Activated T-helper 2 cell treated with anti-CD3 and anti-CD28 coated beads, Interferon-gamma antibody, Interleukin-2, Interleukin-4, amounts not matched to agents 10 μg/mL and 5 μg/mL and 100 μg/mL, durations not matched to agents 14 hours and 24 hours and 36 hours (primary cell): ENCODE data around the gene ZWINT. TPM values are rescaled to one million over a fixed set of nuclear protein-coding genes. Genes with fewer than 3 reads are reported as not detected.
A peak's percentile ranks its signal among the peaks of the same experiment; 100 is the strongest.

Experiments used
- DNase-seq: peaks from one replicate; pipeline ENCODE4 v3.0.0; 2021; ENCODE audit warnings: low spot score
- H3K27ac Mint-ChIP-seq: one replicate; pipeline ENCODE4 v1.8.0; 2021; ENCODE audit warnings: mixed read lengths
- H3K27me3 Mint-ChIP-seq: one replicate; pipeline ENCODE4 v1.8.0; 2021; ENCODE audit warnings: low read depth, mixed read lengths
- H3K36me3 Mint-ChIP-seq: one replicate; pipeline ENCODE4 v1.8.0; 2021; ENCODE audit warnings: low read depth, mixed read lengths
- H3K4me1 Mint-ChIP-seq: one replicate; pipeline ENCODE4 v1.8.0; 2021; ENCODE audit warnings: low read depth, mixed read lengths
- H3K4me3 Mint-ChIP-seq: one replicate; pipeline ENCODE4 v1.8.0; 2021; ENCODE audit warnings: low read depth, mild to moderate bottlenecking, moderate library complexity, mixed read lengths
- H3K9me3 Mint-ChIP-seq: one replicate; pipeline ENCODE4 v1.8.0; 2021; ENCODE audit warnings: mixed read lengths
- intact Hi-C: fragments of 100-400 bp; cut with micrococcal nuclease; formaldehyde crosslinking; loops from one replicate; pipeline ENCODE4 v1.15.1; 2023
- total RNA-seq: library from RNA; stranded (reverse); gene quantifications from 2 replicates; pipeline ENCODE4 v1.2.3, GENCODE V29; 2022

Gene ZWINT
- 84.3 and 87.6 TPM in 2 replicates for total RNA-seq

- intact Hi-C loops: loop anchor here (5.0 kb wide), 1 partner anchor 1911 kb away; no protein-coding TSS in a partner anchor
- peak; percentile 93 for DNase-seq
- Mint-ChIP-seq H3K9me3 (no peaks in the 10 kb centered on the region), H3K4me1 (peaks cover 39% of the 10 kb centered on the region), H3K4me3 (peak within 1 kb of the TSS; percentile 98), H3K36me3 (peaks cover 46% of the 10 kb centered on the region), H3K27me3 (no peaks in the 10 kb centered on the region), H3K27ac (peak within 1 kb of the TSS; percentile 91)
Observed at GRCh38 chr10:56360967-56361612, at the start of gene ZWINT. ZWINT (minus strand) TSS chr10:56361259; CDS start chr10:56361236, 23 bp downstream.

DNA sequence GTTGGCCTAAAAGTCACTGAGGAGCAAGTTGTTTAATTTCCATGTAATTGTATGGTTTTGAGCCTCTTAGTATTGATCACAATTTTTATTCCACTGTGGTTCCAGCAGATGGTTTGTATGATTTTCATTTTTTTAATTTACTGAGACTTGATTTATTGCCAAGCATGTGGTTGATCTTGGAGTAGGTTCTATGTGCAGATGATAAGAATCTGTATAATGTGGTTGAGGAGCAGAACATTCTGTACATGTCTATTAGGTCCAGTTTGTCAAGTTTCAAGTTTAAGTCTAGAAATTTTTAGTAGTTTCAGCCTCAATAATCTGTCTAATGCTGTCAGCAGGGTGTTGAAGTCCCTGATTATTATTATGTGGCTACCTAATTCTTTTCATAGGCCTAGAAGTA lies 22.7 kb upstream of the ZWINT start:
- Mint-ChIP-seq H3K4me1 (no peaks in the 10 kb centered on the region), H3K4me3 (no peak overlapping the region), H3K27ac (no peak overlapping the region), H3K27me3 (no peaks in the 10 kb centered on the region), H3K36me3 (no peaks in the 10 kb centered on the region), H3K9me3 (peaks cover 18% of the 10 kb centered on the region)
- DNase-seq: no peak
- intact Hi-C loops: no loop called here

DNA sequence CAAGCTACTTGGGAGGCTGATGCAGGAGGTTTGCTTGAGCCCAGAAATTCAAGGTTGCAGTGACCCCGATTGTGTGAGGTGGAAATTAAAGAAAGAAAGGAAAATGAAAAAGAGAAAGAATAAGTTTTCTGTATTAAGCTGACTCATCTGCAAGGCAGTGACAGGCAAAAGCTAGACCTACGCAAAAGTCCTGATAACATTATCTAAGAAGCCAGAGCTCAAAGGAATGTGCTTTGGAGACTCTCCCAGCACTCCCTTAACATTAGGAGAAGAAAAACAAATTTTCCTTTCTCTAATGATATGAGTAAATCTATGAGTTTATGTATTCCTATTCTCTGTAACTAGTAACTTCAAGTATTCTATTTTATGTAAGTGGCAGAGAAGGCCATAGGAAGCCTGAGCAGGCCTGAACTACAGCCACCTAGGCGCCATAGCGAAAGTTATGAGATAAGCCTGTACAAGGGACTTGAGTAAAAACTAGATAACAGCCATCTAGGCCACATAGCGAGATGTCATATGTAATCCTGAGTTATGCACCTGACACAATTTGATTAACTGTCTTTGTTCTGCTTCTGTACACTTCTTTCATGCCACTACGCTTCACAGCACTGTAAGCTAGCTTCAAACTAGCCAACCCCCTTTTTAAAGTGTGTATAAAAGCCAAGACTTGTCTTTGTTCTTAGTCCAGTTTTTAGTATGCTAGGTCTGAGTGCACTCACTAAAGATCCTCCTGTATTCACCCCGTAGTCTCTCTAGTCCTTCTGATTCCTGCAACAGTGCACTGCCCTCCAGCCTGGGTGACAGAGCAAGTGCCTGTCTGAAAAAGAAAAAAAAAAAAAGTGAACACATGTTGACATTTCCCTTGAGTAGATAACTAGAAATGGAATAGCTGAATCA lies 9.4 kb upstream of the ZWINT start:
- Mint-ChIP-seq H3K36me3 (no peaks in the 10 kb centered on the region), H3K27me3 (no peaks in the 10 kb centered on the region), H3K4me1 (no peaks in the 10 kb centered on the region), H3K4me3 (no peak overlapping the region), H3K27ac (no peak overlapping the region), H3K9me3 (peaks cover 23% of the 10 kb centered on the region)
- no peak for DNase-seq
- intact Hi-C loops: no loop called here

DNA sequence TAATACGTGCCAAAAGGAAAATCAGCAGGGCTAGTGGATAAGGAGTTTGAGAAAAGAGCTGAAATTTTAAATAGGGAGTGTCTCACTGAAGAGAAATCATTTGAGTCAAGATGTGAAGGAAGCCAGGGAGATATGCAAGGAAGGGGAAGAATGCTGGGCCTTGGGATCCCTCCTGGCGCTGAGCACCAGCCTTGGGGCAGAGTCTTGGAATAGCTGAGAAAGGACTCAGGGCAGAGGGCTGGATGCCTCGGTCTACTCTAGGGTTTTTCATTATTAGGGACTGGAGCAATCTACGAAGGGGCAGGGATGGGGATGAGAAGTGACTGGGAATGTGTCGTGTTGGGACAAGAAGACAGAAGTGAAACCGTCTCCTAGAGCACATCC lies 484 bp downstream of the ZWINT start:
- intact Hi-C loops: loop anchor here (5.0 kb wide), 1 partner anchor 1912 kb away; no protein-coding TSS in a partner anchor

GRCh38 chr10:56359837-56360236 lies 1.2 kb downstream of the ZWINT start:
- Mint-ChIP-seq H3K9me3 (no peaks in the 10 kb centered on the region), H3K4me1 (peaks cover 41% of the 10 kb centered on the region), H3K36me3 (peaks cover 49% of the 10 kb centered on the region), H3K27ac (peak overlapping the region; percentile 91), H3K4me3 (peak overlapping the region; percentile 98), H3K27me3 (no peaks in the 10 kb centered on the region)
- intact Hi-C loops: loop anchor here (5.0 kb wide), 1 partner anchor 1912 kb away; no protein-coding TSS in a partner anchor
- no peak for DNase-seq

More for the DNA sequence above, 484 bp downstream of the ZWINT start:
- Mint-ChIP-seq H3K4me1 (peaks cover 41% of the 10 kb centered on the region), H3K27me3 (no peaks in the 10 kb centered on the region), H3K36me3 (peaks cover 46% of the 10 kb centered on the region), H3K9me3 (no peaks in the 10 kb centered on the region), H3K4me3 (peak overlapping the region; percentile 98), H3K27ac (peak overlapping the region; percentile 91)
- DNase-seq: no peak

- H3K27me3 Mint-ChIP-seq: no peaks in the 10 kb centered on the region
Observed at GRCh38 chr10:56357018-56357417, 4.0 kb downstream of the ZWINT start.

GRCh38 chr10:56351909-56352630 lies 9.0 kb downstream of the ZWINT start:
- intact Hi-C loops: no loop called here
- no peaks in the 10 kb centered on the region for H3K27me3 Mint-ChIP-seq

More at GRCh38 chr10:56357018-56357417, 4.0 kb downstream of the ZWINT start:
- Mint-ChIP-seq H3K4me1 (peaks cover 31% of the 10 kb centered on the region), H3K27ac (no peak overlapping the region), H3K9me3 (no peaks in the 10 kb centered on the region), H3K36me3 (peaks cover 59% of the 10 kb centered on the region), H3K4me3 (no peak overlapping the region)
- DNase-seq: no peak
- intact Hi-C loops: no loop called here

GRCh38 chr10:56349611-56350010 lies 11.4 kb downstream of the ZWINT start:
- Mint-ChIP-seq H3K9me3 (no peaks in the 10 kb centered on the region), H3K36me3 (peaks cover 15% of the 10 kb centered on the region), H3K27me3 (no peaks in the 10 kb centered on the region), H3K27ac (no peak overlapping the region), H3K4me3 (no peak overlapping the region), H3K4me1 (no peaks in the 10 kb centered on the region)
- intact Hi-C loops: no loop called here
- no peak for DNase-seq

More at GRCh38 chr10:56351909-56352630, 9.0 kb downstream of the ZWINT start:
- H3K4me1 Mint-ChIP-seq: peaks cover 4% of the 10 kb centered on the region
- no peak for DNase-seq
- H3K27ac Mint-ChIP-seq: no peak overlapping the region
- H3K36me3 Mint-ChIP-seq: peaks cover 22% of the 10 kb centered on the region
- H3K4me3 Mint-ChIP-seq: no peak overlapping the region
- H3K9me3 Mint-ChIP-seq: no peaks in the 10 kb centered on the region

GRCh38 chr10:56348101-56348500 lies 13.0 kb downstream of the ZWINT start:
- intact Hi-C loops: no loop called here
- H3K27me3 Mint-ChIP-seq: no peaks in the 10 kb centered on the region
- H3K36me3 Mint-ChIP-seq: peaks cover 5% of the 10 kb centered on the region
- no peaks in the 10 kb centered on the region for H3K9me3 Mint-ChIP-seq
- DNase-seq: no peak
- no peaks in the 10 kb centered on the region for H3K4me1 Mint-ChIP-seq
- H3K27ac Mint-ChIP-seq: no peak overlapping the region
- no peak overlapping the region for H3K4me3 Mint-ChIP-seq

DNA sequence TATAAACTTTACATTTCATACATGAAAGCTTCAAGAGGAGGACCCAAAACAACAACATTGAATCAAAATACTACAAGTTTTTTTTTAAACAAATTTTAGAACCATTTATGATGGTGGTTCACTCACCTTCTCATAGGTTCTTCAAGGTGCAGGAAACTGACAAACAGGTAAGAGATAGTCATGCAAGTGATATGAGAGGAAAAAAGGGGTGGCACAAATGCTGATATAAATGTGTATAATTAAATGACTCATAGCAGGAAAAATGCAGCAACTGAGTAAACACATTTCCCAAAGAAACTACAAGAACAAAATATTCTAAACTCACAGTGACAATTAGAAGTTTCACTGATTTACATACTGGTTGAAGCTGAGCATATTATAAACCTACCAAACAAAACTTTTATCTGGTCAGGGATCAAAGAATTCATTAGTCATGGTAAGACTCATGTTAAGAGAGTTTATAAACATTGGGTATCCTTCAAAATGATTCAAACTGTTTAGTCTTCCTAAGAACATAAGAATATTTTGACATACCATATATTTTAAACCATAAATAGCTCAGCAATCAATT lies 14.1 kb downstream of the ZWINT start:
- intact Hi-C loops: no loop called here
- H3K9me3 Mint-ChIP-seq: no peaks in the 10 kb centered on the region
- DNase-seq: no peak
- H3K27ac Mint-ChIP-seq: no peak overlapping the region
- no peaks in the 10 kb centered on the region for H3K36me3 Mint-ChIP-seq
- H3K27me3 Mint-ChIP-seq: no peaks in the 10 kb centered on the region
- no peaks in the 10 kb centered on the region for H3K4me1 Mint-ChIP-seq
- H3K4me3 Mint-ChIP-seq: no peak overlapping the region

DNA sequence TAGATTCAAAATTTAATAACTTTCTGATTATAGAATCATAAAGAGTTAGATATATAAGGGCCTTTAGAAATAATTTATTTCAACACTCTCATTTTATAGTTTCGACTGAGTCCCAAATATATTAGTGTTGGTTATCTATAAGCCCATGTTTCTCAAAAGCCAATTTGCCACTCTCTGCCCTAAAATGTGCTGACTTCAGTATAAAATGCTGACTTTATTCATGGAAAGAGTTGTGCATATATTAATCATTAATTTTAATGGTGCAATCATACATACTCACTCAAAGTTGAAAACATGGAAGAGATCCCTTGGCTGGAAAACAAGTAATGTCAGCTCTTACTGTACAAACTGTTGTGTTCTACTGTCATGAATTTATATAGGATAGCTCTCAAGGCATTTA lies 19.4 kb downstream of the ZWINT start:
- intact Hi-C loops: no loop called here
- Mint-ChIP-seq H3K27me3 (no peaks in the 10 kb centered on the region), H3K4me1 (no peaks in the 10 kb centered on the region), H3K36me3 (no peaks in the 10 kb centered on the region), H3K4me3 (no peak overlapping the region), H3K9me3 (no peaks in the 10 kb centered on the region), H3K27ac (no peak overlapping the region)
- no peak for DNase-seq

- Mint-ChIP-seq H3K4me1 (no peaks in the 10 kb centered on the region), H3K36me3 (no peaks in the 10 kb centered on the region), H3K9me3 (no peaks in the 10 kb centered on the region)
Observed at GRCh38 chr10:56329961-56330360, 31.1 kb downstream of the ZWINT start.

More at GRCh38 chr10:56329961-56330360, 31.1 kb downstream of the ZWINT start:
- Mint-ChIP-seq H3K27ac (no peak overlapping the region), H3K27me3 (no peaks in the 10 kb centered on the region), H3K4me3 (no peak overlapping the region)
- no peak for DNase-seq
- intact Hi-C loops: no loop called here
